Measurements from ENCODE around the gene HARS2. TPM values are rescaled to one million over a fixed set of nuclear protein-coding genes. Genes with fewer than 3 reads are reported as not detected.
A peak's percentile ranks its signal among the peaks of the same experiment; 100 is the strongest.
"Not testable (repeated sequence)": the region's sequence is repeated elsewhere in the genome, so short reads cannot be mapped to it uniquely, and the experiment has no call there.

Gene HARS2
- total RNA-seq, 1 donor from 2014 or later = 39.5 TPM

DNA sequence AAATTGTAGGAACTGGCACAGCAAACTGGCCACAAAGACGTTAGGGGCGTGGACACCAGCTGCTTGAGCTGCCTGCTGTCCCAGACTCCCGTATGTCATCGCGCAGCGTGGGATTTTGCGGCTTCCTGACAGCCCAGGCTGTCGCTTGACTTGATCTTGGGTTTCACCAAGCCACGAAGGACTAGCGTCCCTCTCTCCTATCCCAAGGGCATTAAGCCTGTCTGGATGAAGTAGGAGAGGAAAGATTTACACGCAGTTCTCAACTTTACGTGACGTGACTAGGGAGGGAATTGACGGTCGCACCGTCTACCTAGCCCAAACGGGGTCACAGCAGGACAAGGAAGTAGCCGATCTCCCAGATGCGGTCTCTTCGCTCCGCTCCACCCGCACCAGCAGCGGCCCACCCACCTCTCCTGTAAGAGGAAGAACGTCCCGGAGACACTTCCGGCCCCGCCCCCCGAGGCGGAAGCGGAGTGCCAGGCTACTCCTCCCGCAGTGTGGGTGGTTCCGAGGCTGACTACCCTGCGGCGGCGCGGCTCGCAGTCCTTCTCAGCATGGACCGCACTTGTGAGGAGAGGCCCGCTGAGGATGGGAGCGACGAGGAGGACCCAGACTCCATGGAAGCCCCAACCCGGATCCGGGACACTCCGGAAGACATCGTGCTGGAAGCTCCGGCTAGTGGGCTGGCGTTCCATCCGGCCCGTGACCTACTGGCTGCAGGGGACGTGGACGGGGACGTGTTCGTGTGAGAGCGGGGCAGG, 26.7 kb upstream of the HARS2 start, which contains the start of gene WDR55:
WDR55 (plus strand) TSS at position 546 of the 761 bp plus-strand sequence; CDS start at position 555, 9 bp downstream.
- no peak for DNase-seq (ENCODE audit: low read depth)
- TF ChIP-seq, protein P1, sequence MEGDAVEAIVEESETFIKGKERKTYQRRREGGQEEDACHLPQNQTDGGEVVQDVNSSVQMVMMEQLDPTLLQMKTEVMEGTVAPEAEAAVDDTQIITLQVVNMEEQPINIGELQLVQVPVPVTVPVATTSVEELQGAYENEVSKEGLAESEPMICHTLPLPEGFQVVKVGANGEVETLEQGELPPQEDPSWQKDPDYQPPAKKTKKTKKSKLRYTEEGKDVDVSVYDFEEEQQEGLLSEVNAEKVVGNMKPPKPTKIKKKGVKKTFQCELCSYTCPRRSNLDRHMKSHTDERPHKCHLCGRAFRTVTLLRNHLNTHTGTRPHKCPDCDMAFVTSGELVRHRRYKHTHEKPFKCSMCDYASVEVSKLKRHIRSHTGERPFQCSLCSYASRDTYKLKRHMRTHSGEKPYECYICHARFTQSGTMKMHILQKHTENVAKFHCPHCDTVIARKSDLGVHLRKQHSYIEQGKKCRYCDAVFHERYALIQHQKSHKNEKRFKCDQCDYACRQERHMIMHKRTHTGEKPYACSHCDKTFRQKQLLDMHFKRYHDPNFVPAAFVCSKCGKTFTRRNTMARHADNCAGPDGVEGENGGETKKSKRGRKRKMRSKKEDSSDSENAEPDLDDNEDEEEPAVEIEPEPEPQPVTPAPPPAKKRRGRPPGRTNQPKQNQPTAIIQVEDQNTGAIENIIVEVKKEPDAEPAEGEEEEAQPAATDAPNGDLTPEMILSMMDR (conservative IDR thresholded peaks at IDR 0.05; ENCODE audit: low read depth, low read length) = no peak
- H3K4me3 ChIP-seq (ENCODE audit: low read depth, low read length) = peak within 1 kb of the TSS; percentile 80

- DNase-seq (ENCODE audit: low read depth) = not testable (repeated sequence)
These were observed 20.2 kb upstream of the HARS2 start for GRCh38 chr5:140671035-140671434.

GRCh38 chr5:140671472-140672125, 19.7 kb upstream of the HARS2 start:
- TF ChIP-seq, protein P1 (conservative IDR thresholded peaks at IDR 0.05; ENCODE audit: low read depth, low read length) = no peak
- no peak for DNase-seq (ENCODE audit: low read depth)
- no peak overlapping the region for H3K4me3 ChIP-seq (ENCODE audit: low read depth, low read length)

More at GRCh38 chr5:140671035-140671434, 20.2 kb upstream of the HARS2 start:
- H3K4me3 ChIP-seq (ENCODE audit: low read depth, low read length) = not testable (repeated sequence)

GRCh38 chr5:140672455-140673186, 18.6 kb upstream of the HARS2 start:
- DNase-seq (ENCODE audit: low read depth) = no peak
- no peak overlapping the region for H3K4me3 ChIP-seq (ENCODE audit: low read depth, low read length)
- TF ChIP-seq, protein P1 (conservative IDR thresholded peaks at IDR 0.05; ENCODE audit: low read depth, low read length) = no peak

DNA sequence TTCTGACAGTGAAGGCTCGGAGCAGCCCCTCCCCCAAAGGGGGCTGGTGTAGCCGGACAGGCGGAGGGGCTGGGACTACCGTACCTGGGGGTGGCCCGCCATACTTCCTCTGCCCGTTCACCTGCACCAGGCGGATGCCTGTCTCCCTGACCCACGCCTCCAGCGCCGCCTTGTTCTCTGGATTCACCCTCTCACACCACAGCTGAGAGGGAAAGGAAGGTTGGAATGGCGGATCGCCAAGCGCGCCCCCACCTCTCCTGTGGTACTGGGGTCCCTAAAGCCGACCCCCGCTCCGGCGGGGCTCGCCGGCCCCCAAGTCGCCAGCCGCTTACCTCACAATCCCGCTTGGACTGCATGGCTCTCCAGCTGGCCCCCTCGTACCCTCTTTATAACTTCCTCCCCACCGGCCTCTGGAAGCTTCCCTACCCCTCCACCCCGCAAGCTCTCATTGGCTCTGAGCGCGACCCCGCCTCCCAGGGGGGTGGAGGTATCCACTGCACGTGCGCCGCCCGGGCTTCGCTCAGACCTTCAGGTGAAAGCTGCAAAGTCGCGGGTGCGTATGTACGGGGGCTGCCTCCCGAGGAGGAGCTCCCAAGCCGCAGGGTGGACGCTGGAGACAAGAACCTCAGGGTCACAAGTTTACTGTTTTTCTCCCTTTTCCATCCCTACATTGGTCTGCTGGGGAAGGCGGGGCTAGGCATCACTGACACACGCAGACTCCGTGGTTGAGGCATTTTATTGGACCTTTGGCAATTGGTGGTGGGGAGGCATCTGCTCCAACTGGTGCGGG, 17.9 kb upstream of the HARS2 start, which contains the start of gene DND1:
DND1 (minus strand) TSS at position 390 of the 790 bp plus-strand sequence; CDS start at position 356, 34 bp downstream.
- H3K4me3 ChIP-seq (ENCODE audit: low read depth, low read length) = no peak within 1 kb of the TSS
- no peak for DNase-seq (ENCODE audit: low read depth)
- TF ChIP-seq, protein P1 (conservative IDR thresholded peaks at IDR 0.05; ENCODE audit: low read depth, low read length) = no peak

DNA sequence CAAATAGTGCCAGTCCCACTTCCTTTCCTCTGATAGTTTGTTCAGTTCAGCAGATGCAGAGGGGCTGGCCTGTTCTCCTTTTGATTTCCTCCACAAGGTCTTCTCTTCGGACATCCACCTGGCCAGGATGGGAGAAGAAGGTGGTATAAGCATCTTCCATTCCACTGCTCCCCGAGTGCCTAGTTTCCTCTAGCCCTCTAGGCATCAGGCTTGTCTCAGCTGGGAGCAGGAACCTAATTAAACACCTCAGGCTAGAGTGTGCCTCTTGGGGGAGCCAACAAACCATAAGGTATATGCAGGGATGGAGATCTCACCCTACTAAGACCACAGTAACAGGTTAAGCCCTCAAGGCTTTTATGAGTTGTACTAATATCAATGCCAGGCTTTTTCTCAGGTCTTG, 17.0 kb upstream of the HARS2 start:
- H3K4me3 ChIP-seq (ENCODE audit: low read depth, low read length) = no peak overlapping the region
- TF ChIP-seq, protein P1 (conservative IDR thresholded peaks at IDR 0.05; ENCODE audit: low read depth, low read length) = no peak
- DNase-seq (ENCODE audit: low read depth) = no peak

Measured in epithelial cell of proximal tubule (primary cell).